ENCODE results near the gene PRRG4. TPM values are rescaled to one million over a fixed set of nuclear protein-coding genes. Genes with fewer than 3 reads are reported as not detected.
A peak's percentile ranks its signal among the peaks of the same experiment; 100 is the strongest.
"Not testable (repeated sequence)": the region's sequence is repeated elsewhere in the genome, so short reads cannot be mapped to it uniquely, and the experiment has no call there.

PRRG4 gene
- total RNA-seq, 1 donor from 2014 or later: 12.2 TPM

- peak; percentile 7 for ATAC-seq
- DNase-seq (ENCODE audit: low spot score): no peak
Measured at GRCh38 chr11:32829157-32829679, 509 bp upstream of the PRRG4 start.

GRCh38 chr11:32830413-32830738 is 649 bp downstream of the PRRG4 start:
- DNase-seq (ENCODE audit: low spot score) (peak; percentile 90), ATAC-seq (no peak)

- ATAC-seq: no peak
- DNase-seq (ENCODE audit: low spot score): no peak
Measured at GRCh38 chr11:32830796-32831195, 1.1 kb downstream of the PRRG4 start.

- DNase-seq (ENCODE audit: low spot score): no peak
- ATAC-seq: peak; percentile 2
Measured at GRCh38 chr11:32831221-32831620, 1.5 kb downstream of the PRRG4 start.

- ATAC-seq (no peak), DNase-seq (ENCODE audit: low spot score) (no peak)
Measured at GRCh38 chr11:32833921-32834320, 4.2 kb downstream of the PRRG4 start.

- DNase-seq (ENCODE audit: low spot score) (no peak), ATAC-seq (no peak)
Measured at GRCh38 chr11:32836946-32837345, 7.2 kb downstream of the PRRG4 start.

- ATAC-seq (peak; percentile 42), DNase-seq (ENCODE audit: low spot score) (no peak)
Measured at GRCh38 chr11:32838505-32839274, 9.0 kb downstream of the PRRG4 start.

- no peak for DNase-seq (ENCODE audit: low spot score)
- ATAC-seq: no peak
Measured at GRCh38 chr11:32839308-32839707, 9.6 kb downstream of the PRRG4 start.

GRCh38 chr11:32840587-32840986 is 10.9 kb downstream of the PRRG4 start:
- ATAC-seq (no peak), DNase-seq (ENCODE audit: low spot score) (no peak)

- peak; percentile 86 for ATAC-seq
- no peak for DNase-seq (ENCODE audit: low spot score)
Measured at GRCh38 chr11:32843544-32843943, 13.8 kb downstream of the PRRG4 start.

- DNase-seq (ENCODE audit: low spot score) (no peak), ATAC-seq (no peak)
Measured at GRCh38 chr11:32847511-32847910, 17.8 kb downstream of the PRRG4 start.

- ATAC-seq (no peak), DNase-seq (ENCODE audit: low spot score) (no peak)
Measured at GRCh38 chr11:32849761-32850160, 20.0 kb downstream of the PRRG4 start.

- no peak for DNase-seq (ENCODE audit: low spot score)
- no peak for ATAC-seq
Measured at GRCh38 chr11:32851251-32851650, 21.5 kb downstream of the PRRG4 start.

GRCh38 chr11:32852207-32852606 is 22.5 kb downstream of the PRRG4 start:
- DNase-seq (ENCODE audit: low spot score) (no peak), ATAC-seq (no peak)

- DNase-seq (ENCODE audit: low spot score) (no peak), ATAC-seq (peak; percentile 31)
Measured at GRCh38 chr11:32855601-32856000, 25.9 kb downstream of the PRRG4 start.

- no peak for DNase-seq (ENCODE audit: low spot score)
- ATAC-seq: no peak
Measured at GRCh38 chr11:32858731-32859130, 29.0 kb downstream of the PRRG4 start.

- peak; percentile 89 for ATAC-seq
- DNase-seq (ENCODE audit: low spot score): no peak
Measured at GRCh38 chr11:32861850-32862577, 32.3 kb downstream of the PRRG4 start.

- ATAC-seq: no peak
- no peak for DNase-seq (ENCODE audit: low spot score)
Measured at GRCh38 chr11:32864555-32864954, 34.8 kb downstream of the PRRG4 start.

- not testable (repeated sequence) for ATAC-seq; DNase-seq (ENCODE audit: low spot score)
Measured at GRCh38 chr11:32868752-32869151, 39.0 kb downstream of the PRRG4 start.

- ATAC-seq: peak; percentile 82
- DNase-seq (ENCODE audit: low spot score): no peak
Measured at GRCh38 chr11:32870676-32871075, 40.9 kb downstream of the PRRG4 start.

- no peak for ATAC-seq
- DNase-seq (ENCODE audit: low spot score): no peak
Measured at GRCh38 chr11:32874132-32874531, 44.4 kb downstream of the PRRG4 start.

GRCh38 chr11:32881286-32881685 is 51.6 kb downstream of the PRRG4 start:
- DNase-seq (ENCODE audit: low spot score): no peak
- no peak for ATAC-seq

Data from left lobe of liver (tissue), 2 donors.